ENCODE measurements around the gene CLCN4. TPM values are rescaled to one million over a fixed set of nuclear protein-coding genes. Genes with fewer than 3 reads are reported as not detected.
A peak's percentile ranks its signal among the peaks of the same experiment; 100 is the strongest.

The CLCN4 gene
- total RNA-seq, 1 experiment from 2014 or later, result 6.9 TPM

DNA sequence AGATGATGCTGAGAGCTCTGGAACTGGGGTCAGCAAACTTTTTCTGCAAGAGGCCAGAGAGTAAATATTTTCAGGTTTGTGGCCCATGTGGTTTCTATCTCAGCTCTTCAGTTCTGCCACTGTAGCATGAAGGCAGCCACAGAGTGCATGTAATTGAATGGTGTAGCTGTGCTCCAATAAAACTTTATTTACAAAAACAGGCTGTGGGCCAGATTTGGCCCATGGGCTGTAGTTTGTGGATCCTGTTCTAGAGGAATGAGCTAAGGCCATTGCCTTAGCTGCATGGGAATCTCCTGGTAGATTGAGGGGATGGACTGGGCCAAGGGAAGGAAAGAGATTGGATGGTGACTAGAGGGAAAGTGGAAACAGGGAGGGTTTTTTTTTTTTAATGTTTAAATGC is 36.8 kb downstream of the CLCN4 start:
- no peak for DNase-seq
- Histone ChIP-seq H2AFZ (ENCODE audit: low read length) (no peak overlapping the region), H3K27me3 (ENCODE audit: insufficient read depth, low read length) (no peaks in the 10 kb centered on the region), H3K56ac (ENCODE audit: insufficient read length, low read depth, low read length) (no peak overlapping the region), H3K27ac (ENCODE audit: insufficient read length, low read depth, low read length) (no peak overlapping the region), H2BK5ac (ENCODE audit: insufficient read length, low read length) (no peak overlapping the region), H4K8ac (replicated peaks; ENCODE audit: insufficient read length, low read depth, low read length) (no peak overlapping the region), H3K14ac (ENCODE audit: insufficient read depth, low read length) (no peak overlapping the region), H3T11ph (ENCODE audit: low read length) (no peak overlapping the region), H2BK120ac (ENCODE audit: low read depth, low read length, poor library complexity, severe bottlenecking) (no peak overlapping the region), H2BK20ac (ENCODE audit: low read depth, low read length, poor library complexity, severe bottlenecking) (no peak overlapping the region), H3K23ac (ENCODE audit: insufficient read length, low read depth, low read length) (no peak overlapping the region), H3K23me2 (ENCODE audit: insufficient read length, low read depth, low read length, poor library complexity, severe bottlenecking) (no peaks in the 10 kb centered on the region), H2AK5ac (ENCODE audit: insufficient read length, low read length) (no peak overlapping the region), H3K9me3 (ENCODE audit: control insufficient read depth, low read depth, low read length) (no peaks in the 10 kb centered on the region), H4K20me1 (ENCODE audit: control insufficient read depth, insufficient read depth, insufficient read length) (no peaks in the 10 kb centered on the region), H3K4me2 (ENCODE audit: insufficient read depth, insufficient read length, low read length) (no peak overlapping the region), H4K91ac (ENCODE audit: insufficient read length, low read depth, low read length) (no peak overlapping the region), H2BK15ac (ENCODE audit: low read depth, low read length) (no peak overlapping the region), H3K4ac (ENCODE audit: low read depth, low read length) (no peak overlapping the region), H3K79me1 (ENCODE audit: insufficient read depth, low read depth, low read length, poor library complexity, severe bottlenecking) (no peaks in the 10 kb centered on the region), H4K5ac (ENCODE audit: insufficient read length, low read depth, low read length) (no peak overlapping the region), H3K9ac (ENCODE audit: extremely low read depth, insufficient read length, low read length) (no peak overlapping the region), H3K79me2 (ENCODE audit: insufficient read depth, low read length) (no peaks in the 10 kb centered on the region), H3K4me1 (ENCODE audit: insufficient read depth, low read length) (no peaks in the 10 kb centered on the region), H2BK12ac (ENCODE audit: insufficient read length, low read depth, low read length) (no peak overlapping the region), H3K18ac (ENCODE audit: insufficient read length, low read depth, low read length) (no peak overlapping the region)
- H3K4me1 Mint-ChIP-seq, result peaks cover 0 to 14% of the 10 kb centered on the region in 2 experiments; a peak in 2 of 4 replicates
- TF ChIP-seq CTCF (conservative IDR thresholded peaks at IDR 0.05), result no peak
- H3K9me3 Mint-ChIP-seq, result peaks cover 39 to 47% of the 10 kb centered on the region in 2 experiments
- H3K27me3 Mint-ChIP-seq (ENCODE audit: low read depth), result no peaks in the 10 kb centered on the region
- H3K4me3 Mint-ChIP-seq, result no peak overlapping the region
- peak overlapping the region in 1 of 3 experiments; percentile 54; a peak in 1 of 7 replicates for H3K27ac Mint-ChIP-seq
- H3K36me3 Mint-ChIP-seq (ENCODE audit: insufficient read depth in 1 of 3, low read depth in 3 of 3), result peaks cover 9 to 15% (median 15%) of the 10 kb centered on the region in 3 experiments; a peak in 5 of 7 replicates
